Neural progenitor cell (in vitro differentiated cells): ENCODE results near the gene GABRG3. TPM values are rescaled to one million over a fixed set of nuclear protein-coding genes. Genes with fewer than 3 reads are reported as not detected.

Source experiments
- DNase-seq: peaks from one replicate; pipeline ENCODE4 v3.0.0-alpha.2; 2016; ENCODE audit warnings: low spot score
- H2AFZ ChIP-seq: fragments of 200-600 bp; sonication (generic); replicated peaks from 2 replicates; pipeline ENCODE4 v1.6.1; 2016; ENCODE audit warnings: antibody characterized with exemption
- H3F3A ChIP-seq: fragments of 200-600 bp; sonication (generic); 2 replicates; pipeline ENCODE4 v1.6.1; 2016; ENCODE audit warnings: antibody characterized with exemption, low read depth
- H3K27ac ChIP-seq: fragments of 200-600 bp; sonication (generic); 2 replicates; pipeline ENCODE4 v1.5.1; 2016; ENCODE audit warnings: mild to moderate bottlenecking
- H3K27me3 ChIP-seq: fragments of 200-600 bp; sonication (generic); 2 replicates; pipeline ENCODE4 v1.6.1; 2016; ENCODE audit warnings: mild to moderate bottlenecking, moderate library complexity
- H3K36me3 ChIP-seq: fragments of 200-600 bp; sonication (generic); 2 replicates; pipeline ENCODE4 v1.5.1; 2016
- H3K4me1 ChIP-seq: fragments of 200-600 bp; sonication (generic); 2 replicates; pipeline ENCODE4 v1.6.1; 2016; ENCODE audit warnings: mixed run types
- H3K4me2 ChIP-seq: fragments of 200-600 bp; sonication (generic); 2 replicates; pipeline ENCODE4 v1.6.1; 2016
- H3K4me3 ChIP-seq: fragments of 200-600 bp; sonication (generic); 2 replicates; pipeline ENCODE4 v1.5.1; 2016
- H3K79me2 ChIP-seq: fragments of 200-600 bp; sonication (generic); 2 replicates; pipeline ENCODE4 v1.6.1; 2016; ENCODE audit warnings: low read depth
- H3K9ac ChIP-seq: fragments of 200-600 bp; sonication (generic); 2 replicates; pipeline ENCODE4 v1.6.1; 2016
- H3K9me3 ChIP-seq: fragments of 200-600 bp; sonication (generic); 2 replicates; pipeline ENCODE4 v1.5.1; 2016; ENCODE audit warnings: low read depth
- H4K20me1 ChIP-seq: fragments of 200-600 bp; sonication (generic); 2 replicates; pipeline ENCODE4 v1.6.1; 2016; ENCODE audit warnings: low read depth
- H3K27ac Mint-ChIP-seq: 3 replicates; pipeline ENCODE4 v1.8.0; 2021; ENCODE audit warnings: mixed read lengths
- H3K27me3 Mint-ChIP-seq: 2 replicates; pipeline ENCODE4 v1.8.0; 2022; ENCODE audit warnings: low read depth, mild to moderate bottlenecking, inconsistent platforms, moderate library complexity, mixed read lengths; ENCODE audit not compliant: insufficient read depth
- H3K36me3 Mint-ChIP-seq: 3 replicates; pipeline ENCODE4 v1.8.0; 2021; ENCODE audit warnings: mixed read lengths
- H3K4me1 Mint-ChIP-seq: 3 replicates; pipeline ENCODE4 v1.8.0; 2021; ENCODE audit warnings: mixed read lengths
- H3K4me3 Mint-ChIP-seq: 3 replicates; pipeline ENCODE4 v1.8.0; 2021; ENCODE audit warnings: mild to moderate bottlenecking, moderate library complexity, mixed read lengths
- H3K9me3 Mint-ChIP-seq: 3 replicates; pipeline ENCODE4 v1.8.0; 2020; ENCODE audit warnings: mixed read lengths
- CTCF ChIP-seq: fragments of 200-600 bp; sonication (generic); IDR thresholded peaks from 2 replicates; pipeline ENCODE4 v1.5.1; 2017; ENCODE audit warnings: antibody characterized with exemption, mild to moderate bottlenecking
- EZH2 ChIP-seq: fragments of 200-600 bp; sonication (generic); IDR thresholded peaks from 2 replicates; pipeline ENCODE4 v1.6.1; 2017; ENCODE audit warnings: antibody characterized with exemption, mild to moderate bottlenecking, moderate library complexity
- EZH2phosphoT487 ChIP-seq: fragments of 200-600 bp; sonication (generic); IDR thresholded peaks from 2 replicates; pipeline ENCODE4 v1.6.1; 2017; ENCODE audit warnings: antibody characterized with exemption
- total RNA-seq: library from RNA; depleted of rRNA; stranded (reverse); fragments of >200 nt; gene quantifications from 2 replicates; pipeline ENCODE4 v1.2.3, GENCODE V29; 2015; ENCODE audit warnings: low replicate concordance

Gene GABRG3
- total RNA-seq, 1 donor from 2014 or later, result 3.4 TPM

- H3K4me3 ChIP-seq, result no peak overlapping the region
- no peaks in the 10 kb centered on the region for H3K9me3 ChIP-seq
- H3K27ac ChIP-seq, result no peak overlapping the region
- Mint-ChIP-seq H3K27me3 (peaks cover 35% of the 10 kb centered on the region), H3K36me3 (peaks cover 3% of the 10 kb centered on the region), H3K4me1 (peaks cover 22% of the 10 kb centered on the region), H3K9me3 (peaks cover 6% of the 10 kb centered on the region), H3K4me3 (peak overlapping the region; percentile 76), H3K27ac (no peak overlapping the region)
- H2AFZ ChIP-seq, result no peak overlapping the region
- DNase-seq, result no peak
- no peak overlapping the region for H3K4me2 ChIP-seq
- peaks cover 14% of the 10 kb centered on the region for H3K4me1 ChIP-seq
- no peaks in the 10 kb centered on the region for H4K20me1 ChIP-seq
- peaks cover 13% of the 10 kb centered on the region for H3F3A ChIP-seq
- H3K27me3 ChIP-seq, result peaks cover 98% of the 10 kb centered on the region
- no peaks in the 10 kb centered on the region for H3K79me2 ChIP-seq
- no peaks in the 10 kb centered on the region for H3K36me3 ChIP-seq
- no peak overlapping the region for H3K9ac ChIP-seq
- TF ChIP-seq CTCF, result no peak
- TF ChIP-seq EZH2phosphoT487, result no peak
- no peak for TF ChIP-seq EZH2
Measured at GRCh38 chr15:26968806-26969205, 2.2 kb upstream of the GABRG3 start.

GRCh38 chr15:26971271-26972018 lies 464 bp downstream of the GABRG3 start:
- peak overlapping the region; percentile 98 for H3K4me2 ChIP-seq
- H3K9ac ChIP-seq, result no peak overlapping the region
- H3F3A ChIP-seq, result peaks cover 13% of the 10 kb centered on the region
- H3K9me3 ChIP-seq, result no peaks in the 10 kb centered on the region
- H3K27me3 Mint-ChIP-seq, result peaks cover 39% of the 10 kb centered on the region
- H4K20me1 ChIP-seq, result no peaks in the 10 kb centered on the region
- no peaks in the 10 kb centered on the region for H3K36me3 ChIP-seq
- peaks cover 3% of the 10 kb centered on the region for H3K36me3 Mint-ChIP-seq
- peak; percentile 65 for DNase-seq
- H2AFZ ChIP-seq, result peak overlapping the region; percentile 100
- H3K27me3 ChIP-seq, result peaks cover 75% of the 10 kb centered on the region
- peaks cover 6% of the 10 kb centered on the region for H3K9me3 Mint-ChIP-seq
- H3K4me3 ChIP-seq, result peak overlapping the region; percentile 82
- H3K4me1 Mint-ChIP-seq, result peaks cover 29% of the 10 kb centered on the region
- H3K79me2 ChIP-seq, result no peaks in the 10 kb centered on the region
- H3K4me1 ChIP-seq, result peaks cover 14% of the 10 kb centered on the region
- no peak overlapping the region for H3K27ac Mint-ChIP-seq
- peak overlapping the region; percentile 81 for H3K4me3 Mint-ChIP-seq
- no peak for TF ChIP-seq EZH2phosphoT487
- peak; percentile 36 for TF ChIP-seq CTCF
- peak; percentile 60 for TF ChIP-seq EZH2
- H3K27ac ChIP-seq, result no peak overlapping the region

GRCh38 chr15:26972636-26973035 lies 1.7 kb downstream of the GABRG3 start:
- no peak for TF ChIP-seq EZH2phosphoT487
- no peak for TF ChIP-seq EZH2
- no peak for TF ChIP-seq CTCF
- Histone ChIP-seq H4K20me1 (no peaks in the 10 kb centered on the region), H3K9ac (no peak overlapping the region), H3K79me2 (no peaks in the 10 kb centered on the region), H3F3A (peaks cover 13% of the 10 kb centered on the region), H3K27ac (no peak overlapping the region), H3K4me2 (peak overlapping the region; percentile 98), H3K36me3 (no peaks in the 10 kb centered on the region), H3K4me1 (peaks cover 9% of the 10 kb centered on the region), H2AFZ (no peak overlapping the region), H3K9me3 (no peaks in the 10 kb centered on the region), H3K4me3 (no peak overlapping the region), H3K27me3 (peaks cover 63% of the 10 kb centered on the region)
- Mint-ChIP-seq H3K4me3 (peak overlapping the region; percentile 81), H3K27ac (no peak overlapping the region), H3K27me3 (peaks cover 37% of the 10 kb centered on the region), H3K36me3 (peaks cover 3% of the 10 kb centered on the region), H3K9me3 (peaks cover 6% of the 10 kb centered on the region), H3K4me1 (peaks cover 29% of the 10 kb centered on the region)
- no peak for DNase-seq
